ENCODE results near the gene SIX5. TPM values are rescaled to one million over a fixed set of nuclear protein-coding genes. Genes with fewer than 3 reads are reported as not detected.
A peak's percentile ranks its signal among the peaks of the same experiment; 100 is the strongest.

SIX5 gene
- total and polyA plus RNA-seq, 9 of the 15 experiments (the other 6 are each of a cell fraction or from before 2014, with no cell fraction given) = 1.4 to 17.2 (median 7.4) TPM; not detected in 2

DNA sequence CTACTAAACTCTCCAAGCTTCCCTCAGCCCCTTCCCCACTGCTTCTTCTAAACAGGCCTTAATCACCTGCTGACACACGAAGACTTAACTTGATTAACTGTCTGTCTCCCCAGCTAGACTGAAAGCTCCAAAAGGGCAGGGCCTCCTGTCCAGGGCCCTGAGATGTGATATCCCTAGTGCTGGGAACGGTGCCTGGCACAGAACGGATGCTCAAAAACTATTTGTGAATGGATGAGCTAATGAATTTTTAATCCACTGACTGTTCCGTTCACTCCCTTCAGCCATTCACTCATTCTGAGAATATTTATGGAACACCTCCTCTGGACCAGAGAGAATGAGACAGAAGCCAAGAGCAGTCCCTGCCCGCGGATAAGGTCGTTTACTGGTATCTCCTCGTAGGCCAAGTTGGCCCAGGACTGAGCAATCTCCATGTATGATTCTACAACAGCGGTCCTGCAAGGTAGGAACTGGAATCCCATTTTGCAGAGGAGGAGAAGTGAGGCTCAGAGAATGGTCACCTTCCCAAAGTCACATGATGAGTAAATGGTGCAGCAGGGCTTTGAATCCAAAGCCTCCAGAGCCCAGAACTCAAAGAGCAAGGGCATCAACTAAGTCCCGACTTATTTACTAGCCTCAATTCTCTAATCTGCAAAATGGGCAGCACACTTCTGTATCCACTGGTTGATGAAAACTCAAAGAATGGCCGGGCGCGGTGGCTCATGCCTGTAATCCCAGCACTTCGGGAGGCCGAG lies 20.2 kb upstream of the SIX5 start:
- Histone ChIP-seq H3K4me3 (no peak overlapping the region), H4K20me1 (replicated peaks; ENCODE audit: control insufficient read depth, insufficient read depth, low read length) (peaks cover 3% of the 10 kb centered on the region), H3K4me2 (ENCODE audit: insufficient read depth, low read length) (no peak overlapping the region), H3K79me2 (ENCODE audit: control insufficient read depth, insufficient read depth, low read length) (peaks cover 19% of the 10 kb centered on the region), H3K27ac (ENCODE audit: extremely low read depth, low read depth, low read length) (no peak overlapping the region), H3K36me3 (ENCODE audit: control insufficient read depth, insufficient read depth, low read length) (peaks cover 59% of the 10 kb centered on the region; the same call in 2 of the 3 replicates), H3K27me3 (ENCODE audit: control insufficient read depth in 2 of 2, insufficient read depth in 2 of 2, low read length in 2 of 2) (no peaks in the 10 kb centered on the region), H3K9me1 (ENCODE audit: control insufficient read depth, insufficient read depth, low read length) (peaks cover 8% of the 10 kb centered on the region), H3K4me1 (replicated peaks in 1 of 2; ENCODE audit: control insufficient read depth in 2 of 2, insufficient read depth in 2 of 2, low read length in 2 of 2) (peaks cover 19 to 41% of the 10 kb centered on the region in 2 experiments), H3K9me3 (replicated peaks; ENCODE audit: control insufficient read depth, insufficient read depth, low read depth, low read length) (no peaks in the 10 kb centered on the region), H3K9ac (ENCODE audit: insufficient read depth in 1 of 2, low read depth in 2 of 2, low read length in 2 of 2) (no peak overlapping the region), H2AFZ (ENCODE audit: low read depth, low read length) (no peak overlapping the region)
- in situ Hi-C loops (cut with MboI) (no loop called here), intact Hi-C loops (cut with micrococcal nuclease) (no loop called here)
- TF ChIP-seq ZNF696 (CRISPR knock-in tag; conservative IDR thresholded peaks at IDR 0.05) (no peak), PCBP2 (IDR thresholded peaks at IDR 0.05; ENCODE audit: low read depth, low read length, poor library complexity, severe bottlenecking) (no peak), TFE3 (CRISPR knock-in tag; IDR thresholded peaks at IDR 0.05) (peak; percentile 28; the same call in 1 of the 2 replicates), MEIS2 (IDR thresholded peaks at IDR 0.05; ENCODE audit: partially characterized antibody) (no peak), KDM1A (IDR thresholded peaks at IDR 0.05) (peak in 1 of 2 experiments; percentile 14; a peak in 1 of 4 replicates), RBM25 (IDR thresholded peaks at IDR 0.05; ENCODE audit: low read depth, low read length, severe bottlenecking) (peak; percentile 73), BCOR (IDR thresholded peaks at IDR 0.05) (peak; percentile 49)
- TF ChIP-seq, protein P1, sequence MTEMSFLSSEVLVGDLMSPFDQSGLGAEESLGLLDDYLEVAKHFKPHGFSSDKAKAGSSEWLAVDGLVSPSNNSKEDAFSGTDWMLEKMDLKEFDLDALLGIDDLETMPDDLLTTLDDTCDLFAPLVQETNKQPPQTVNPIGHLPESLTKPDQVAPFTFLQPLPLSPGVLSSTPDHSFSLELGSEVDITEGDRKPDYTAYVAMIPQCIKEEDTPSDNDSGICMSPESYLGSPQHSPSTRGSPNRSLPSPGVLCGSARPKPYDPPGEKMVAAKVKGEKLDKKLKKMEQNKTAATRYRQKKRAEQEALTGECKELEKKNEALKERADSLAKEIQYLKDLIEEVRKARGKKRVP (CRISPR knock-in tag; IDR thresholded peaks at IDR 0.05) = no peak
- 94% methylated on average over 15 of the region's 15 CpGs for WGBS (ENCODE audit: insufficient coverage, low coverage, missing lambda C conversion rate)
- FAIRE-seq (peak; percentile 49), DNase-seq (ENCODE audit: extremely low read depth in 1 of 4, low spot score in 3 of 4) (no peak), ATAC-seq (no peak)
- ChIA-PET POLR2A (interaction anchor here (1.0 to 1.4 kb wide), 3 partner anchors 10 to 64 kb away, joined by 3 to 5 read pairs (median 4); no protein-coding TSS in a partner anchor), CTCF (ENCODE audit: low intra/inter-chr PET ratio) (no interaction called here)
- BruUV-seq (replicated peaks) = TSS peak; percentile 3
